GM19372 (cell line): ENCODE measurements around the gene VAT1L.

Experiments
- ATAC-seq: cut with Tn5 transposase; IDR thresholded peaks from one replicate; pipeline ENCODE4 v1.9.1; 2021; ENCODE audit warnings: mild to moderate bottlenecking, low read depth, moderate library complexity; ENCODE audit not compliant: unreplicated experiment

The VAT1L gene

DNA sequence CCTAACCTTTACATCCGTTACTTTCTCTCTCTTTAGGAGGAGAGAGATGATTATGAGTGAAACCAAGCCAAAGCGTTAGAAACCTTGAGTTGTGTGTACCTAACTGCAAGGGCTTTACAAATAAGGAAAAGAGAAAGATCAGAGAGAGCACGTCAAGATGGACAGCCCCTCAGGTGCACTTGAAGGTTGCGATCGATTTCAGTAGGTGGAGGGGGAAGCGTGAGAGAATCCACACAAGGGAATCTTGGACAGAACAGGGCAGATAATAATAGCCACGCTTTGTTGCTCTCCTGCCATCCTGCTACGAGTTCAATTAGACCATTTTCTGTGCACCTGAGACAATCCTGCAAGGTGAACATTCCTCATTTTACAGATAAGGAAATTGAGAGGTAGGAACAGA is 78.4 kb downstream of the VAT1L start:
- ATAC-seq: no peak

DNA sequence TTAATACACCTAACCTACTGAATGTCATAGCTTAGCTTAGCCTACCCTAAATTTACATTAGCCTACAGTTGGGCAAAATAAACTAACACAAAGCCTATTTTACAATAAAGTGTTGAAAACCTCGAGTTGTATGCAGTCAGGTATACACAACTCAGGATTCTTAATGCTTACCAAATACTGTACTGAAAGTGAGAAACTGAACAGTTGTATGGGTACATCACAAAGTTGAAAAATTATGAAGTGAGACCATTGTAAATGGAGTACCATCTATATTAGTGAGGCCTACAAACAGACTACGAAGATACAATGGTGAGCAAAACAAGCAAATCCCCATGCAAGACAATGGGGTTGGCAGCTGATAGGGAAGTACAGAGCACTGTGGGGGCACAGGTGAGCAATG is 79.7 kb downstream of the VAT1L start:
- ATAC-seq: peak; percentile 25

DNA sequence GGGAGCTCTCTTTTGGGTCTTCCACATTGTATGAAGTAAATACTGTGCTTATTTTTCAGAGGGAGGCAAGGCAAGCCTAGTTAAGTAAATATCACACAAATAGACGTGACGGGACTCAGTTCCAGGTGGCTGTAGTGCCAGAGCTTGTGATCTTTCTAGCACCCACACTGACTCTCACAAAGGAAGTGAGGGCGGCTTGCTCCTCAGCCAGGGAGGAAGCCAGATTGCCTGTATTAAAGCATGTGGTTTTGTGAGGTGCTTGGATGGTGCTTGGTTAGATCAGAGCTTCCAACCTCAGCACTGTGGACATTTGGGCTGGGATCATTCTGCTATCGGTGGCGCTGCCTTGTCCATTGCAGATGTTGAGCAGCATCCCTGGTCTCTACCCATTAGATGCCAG is 80.1 kb downstream of the VAT1L start:
- peak; percentile 91 for ATAC-seq

DNA sequence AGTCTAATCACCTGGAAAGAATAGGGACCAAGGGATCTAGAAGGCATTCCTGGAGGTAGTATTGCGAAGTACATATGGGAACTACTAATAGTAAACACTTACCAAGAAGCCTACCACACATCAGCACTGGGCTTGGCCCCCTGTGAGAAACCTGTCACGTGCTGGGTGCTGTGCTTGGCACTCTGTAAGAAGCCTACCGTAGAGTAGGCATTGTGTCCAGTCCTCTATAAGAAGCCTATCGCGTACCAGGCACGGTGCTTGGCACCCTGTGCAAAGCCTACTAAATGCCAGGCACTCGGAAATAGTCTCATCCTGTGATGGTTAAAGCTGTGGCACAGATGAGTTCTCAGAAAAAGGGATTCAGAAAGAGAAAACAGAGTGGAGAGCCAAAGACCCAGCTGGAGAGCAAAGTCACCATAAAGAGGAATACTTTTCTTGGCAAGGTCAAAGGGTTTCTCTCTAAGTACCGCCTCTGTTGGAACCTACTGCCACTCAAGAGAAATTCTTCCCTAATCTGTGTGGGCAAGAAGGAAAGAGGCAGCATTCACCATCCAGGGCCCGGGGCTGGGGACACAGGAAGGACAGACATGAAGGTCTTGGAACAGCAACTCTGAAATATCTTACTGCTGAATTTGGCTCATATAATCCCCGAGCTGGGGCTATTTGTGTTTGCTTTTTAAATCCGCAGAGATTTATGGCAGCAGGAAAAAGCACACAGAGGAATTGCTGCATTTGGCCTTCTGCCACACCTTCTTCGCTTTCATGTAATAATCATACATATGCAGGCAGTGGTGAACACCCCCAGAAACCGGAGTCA is 81.8 kb downstream of the VAT1L start:
- ATAC-seq: no peak

DNA sequence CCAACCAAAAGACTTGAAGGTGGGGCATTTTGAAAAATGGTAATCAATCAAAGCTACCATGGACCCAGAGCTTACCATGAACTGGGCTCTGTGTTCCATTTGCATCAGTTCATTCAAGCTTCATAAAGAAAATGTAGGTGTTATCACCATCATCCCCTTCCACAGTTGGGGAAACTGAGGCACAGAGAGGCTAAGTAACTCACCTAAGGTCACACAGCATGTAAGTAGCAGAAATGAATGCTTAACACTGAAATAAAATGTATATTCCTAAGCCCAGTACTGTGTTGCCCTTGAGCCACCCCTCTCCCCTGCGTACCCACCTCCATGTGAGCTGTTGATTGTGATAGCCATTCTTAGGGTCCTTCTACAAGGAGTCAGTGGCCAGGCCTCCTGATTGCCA is 83.6 kb downstream of the VAT1L start:
- ATAC-seq: no peak

DNA sequence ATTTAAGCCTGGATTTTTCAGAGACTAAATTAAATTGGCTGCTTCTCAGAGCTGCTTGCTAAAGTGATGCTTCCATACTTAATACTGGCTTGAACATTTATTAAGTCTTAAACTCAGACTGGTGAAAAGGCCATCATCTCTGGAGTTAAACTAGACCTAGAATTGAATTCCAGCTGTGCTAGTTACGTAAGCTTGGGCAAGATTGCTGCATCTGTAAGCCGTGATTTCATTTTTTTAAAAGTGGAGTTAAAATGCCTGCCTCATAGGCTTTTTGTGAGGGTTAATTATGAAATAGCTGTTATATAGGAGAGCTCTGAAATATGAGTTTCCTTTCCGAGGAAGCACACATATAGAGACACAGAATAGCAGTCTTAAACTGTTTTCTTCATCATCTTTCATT is 84.7 kb downstream of the VAT1L start:
- no peak for ATAC-seq

DNA sequence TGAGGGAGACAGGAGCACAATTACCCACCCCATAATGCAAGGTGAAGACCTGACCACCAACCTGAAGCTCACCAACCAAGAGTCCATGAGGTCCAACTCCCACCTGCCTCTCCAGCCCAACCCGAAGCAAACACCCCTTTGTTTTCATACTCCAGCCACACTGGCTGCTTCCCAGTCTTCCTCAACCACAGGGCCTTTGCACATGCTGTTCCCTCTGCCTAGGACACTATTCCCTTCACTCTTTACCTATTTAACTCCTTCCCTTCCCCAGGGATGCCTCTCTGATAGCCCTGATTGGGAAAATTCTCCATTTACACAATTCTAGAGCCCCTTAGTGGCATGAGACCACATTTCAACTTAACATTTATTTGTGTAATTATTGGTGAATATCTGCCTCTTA is 86.0 kb downstream of the VAT1L start:
- ATAC-seq: no peak

DNA sequence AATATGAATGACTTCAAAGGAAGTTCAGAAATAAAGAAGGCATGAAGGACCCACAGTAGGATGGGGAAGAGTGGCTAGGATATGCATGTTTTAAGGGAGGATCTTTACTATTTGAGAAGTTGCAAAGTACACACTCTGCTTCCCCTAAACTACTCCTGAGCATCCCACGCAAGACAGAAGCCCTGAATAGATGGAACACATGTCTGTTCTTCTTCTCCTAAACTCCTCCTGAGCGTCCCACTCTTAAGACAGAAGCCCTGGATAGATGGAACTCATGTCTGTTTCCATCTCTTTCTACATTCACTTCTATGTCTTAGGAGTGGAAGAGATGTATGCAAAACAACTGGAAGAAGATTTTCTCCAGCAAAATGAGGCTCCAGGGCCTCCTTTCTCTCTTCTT is 88.4 kb downstream of the VAT1L start:
- no peak for ATAC-seq

DNA sequence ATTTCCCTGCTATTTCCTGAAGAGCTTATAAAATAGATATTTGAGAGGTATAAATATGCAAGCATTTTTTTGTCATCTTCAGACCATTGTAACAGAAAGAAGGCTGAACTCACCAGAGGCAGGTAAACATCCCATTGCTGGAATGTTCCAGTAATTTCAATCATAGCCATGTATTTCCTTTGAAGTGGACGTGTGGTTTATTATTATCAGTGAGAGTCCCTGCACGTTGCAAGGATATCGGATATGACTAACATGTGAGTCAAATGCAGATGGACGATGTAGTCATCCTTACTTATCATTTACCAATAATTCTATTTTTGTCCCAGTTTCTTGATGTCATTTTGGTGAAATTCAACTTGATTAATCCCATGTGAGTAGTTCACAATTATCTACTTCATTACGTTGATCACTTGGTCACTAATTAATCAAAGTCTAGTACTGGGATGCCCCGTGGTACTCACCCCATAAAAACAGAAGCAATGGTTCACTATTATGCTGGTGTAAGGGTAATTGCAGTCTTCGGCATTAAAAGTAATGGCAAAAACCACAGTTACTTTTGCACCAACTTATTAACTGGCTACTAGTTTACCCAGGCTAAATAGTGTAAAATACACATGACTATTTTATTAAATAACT is 89.5 kb downstream of the VAT1L start:
- no peak for ATAC-seq

DNA sequence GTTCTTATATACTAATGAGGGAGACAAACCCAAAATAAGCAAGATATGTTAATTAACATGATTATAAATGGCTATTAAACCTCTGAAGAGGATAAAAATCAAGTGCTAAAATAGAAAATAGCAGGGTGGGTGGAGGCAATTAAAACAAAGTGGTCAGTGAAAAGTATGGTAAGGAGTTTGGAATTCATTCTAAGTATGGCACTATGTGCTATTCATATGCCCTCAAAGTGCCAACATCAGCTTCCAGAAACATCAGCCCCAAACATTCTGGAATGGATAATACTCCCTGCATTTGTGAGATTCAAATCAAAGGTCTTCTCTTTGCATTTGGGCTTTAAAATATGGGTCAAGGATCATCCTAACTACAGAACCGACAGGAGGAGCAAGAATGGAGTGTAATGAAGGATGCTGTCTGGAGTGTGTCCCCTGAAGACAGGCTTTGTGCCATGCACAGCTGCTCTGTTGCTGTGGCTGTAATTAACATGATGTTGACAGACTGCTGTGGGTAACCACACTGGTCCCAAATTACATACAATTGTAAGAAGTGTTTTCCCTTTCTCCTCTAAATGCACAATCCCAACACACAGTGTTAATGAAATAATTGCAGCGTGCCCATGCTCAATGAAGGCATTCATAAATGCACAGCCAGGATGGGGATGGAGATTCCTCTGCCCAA is 93.1 kb downstream of the VAT1L start:
- ATAC-seq: no peak

DNA sequence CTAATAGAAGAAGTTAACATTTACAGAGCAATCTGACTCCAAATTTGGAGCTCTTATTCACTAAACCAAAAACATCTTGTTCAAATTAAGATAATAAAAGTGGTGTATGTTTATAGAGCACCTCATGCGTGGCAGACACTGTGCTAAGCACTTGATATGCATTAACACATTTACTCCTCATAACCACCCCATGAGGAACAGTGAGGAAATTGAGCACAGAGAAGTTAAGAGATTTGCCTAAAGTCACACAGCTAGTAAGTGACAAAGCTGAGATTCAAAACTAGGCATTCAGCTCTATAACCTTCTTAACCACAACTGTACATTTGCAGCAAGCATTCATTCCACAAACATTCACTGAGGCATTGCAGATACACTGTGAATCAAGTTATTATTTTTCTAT is 94.0 kb downstream of the VAT1L start:
- ATAC-seq: no peak

DNA sequence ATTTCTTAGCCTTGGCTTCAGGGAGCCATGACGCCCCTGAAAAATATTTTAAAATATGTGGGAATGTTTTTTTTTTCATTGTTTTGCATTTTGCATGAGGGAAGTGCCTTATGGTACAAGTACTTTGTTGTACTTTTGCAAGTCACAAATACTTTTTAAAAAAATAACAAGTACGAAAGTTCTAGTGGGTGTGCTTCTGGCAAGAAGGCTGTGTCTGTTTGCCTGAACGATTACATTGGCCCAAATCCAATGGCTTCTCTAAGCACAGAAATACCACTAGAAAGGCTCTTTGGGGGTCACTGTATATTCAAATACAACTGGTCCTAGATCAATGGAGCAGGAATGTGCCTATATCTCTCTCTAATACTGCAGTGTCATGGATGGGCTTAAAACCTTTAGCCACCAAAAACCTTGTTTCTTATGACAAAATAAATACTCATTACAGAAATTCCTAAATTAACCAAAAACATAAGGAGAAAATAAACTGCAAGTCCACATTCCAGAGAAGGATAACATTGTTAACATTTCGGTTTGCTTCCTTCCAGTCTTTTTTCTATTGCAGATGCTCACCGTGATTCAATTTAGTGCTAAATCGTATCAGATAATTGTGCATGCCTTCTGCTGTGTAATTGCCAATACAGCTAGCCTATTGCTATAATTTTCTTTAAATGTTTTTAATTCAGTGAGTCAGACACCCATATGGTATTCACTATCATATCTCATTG is 97.4 kb downstream of the VAT1L start:
- no peak for ATAC-seq

DNA sequence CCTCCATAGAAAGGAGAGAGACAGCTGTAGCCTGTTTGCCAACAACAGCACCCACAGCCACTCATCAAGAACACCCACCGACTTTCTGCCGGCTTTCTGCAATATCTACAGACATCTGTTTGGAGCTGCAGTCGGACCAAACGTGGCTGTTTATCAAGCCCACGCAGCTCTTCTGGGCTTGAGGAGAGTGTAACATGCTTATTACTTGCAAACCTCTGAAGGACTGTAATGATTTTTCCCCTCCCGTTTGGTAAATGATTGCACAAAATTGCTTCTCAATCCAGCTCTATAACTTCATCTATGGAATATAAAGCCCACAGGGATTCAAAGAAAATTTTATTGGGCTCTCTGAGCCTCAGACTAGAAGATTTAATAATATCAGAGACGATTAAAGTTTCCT is 100.5 kb downstream of the VAT1L start:
- no peak for ATAC-seq

DNA sequence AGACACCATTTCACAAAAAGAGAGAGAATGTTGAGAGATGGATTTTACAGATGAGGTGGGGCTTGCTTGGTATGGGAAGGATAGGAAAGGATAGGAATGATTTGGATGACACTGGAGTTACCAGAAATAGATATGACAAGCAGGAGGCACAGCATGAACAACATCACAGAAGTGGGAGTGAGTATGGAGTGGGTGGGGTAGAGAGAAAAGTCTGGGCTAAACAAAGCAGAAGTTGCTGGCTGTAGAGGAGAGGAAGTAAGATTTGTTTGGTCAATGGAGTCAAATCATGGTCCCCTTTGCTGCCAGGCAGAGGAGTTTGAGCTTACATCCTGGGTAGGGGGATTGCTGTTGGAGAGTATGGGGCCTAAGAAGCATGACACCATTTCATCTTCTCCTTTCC is 101.7 kb downstream of the VAT1L start:
- ATAC-seq: no peak

DNA sequence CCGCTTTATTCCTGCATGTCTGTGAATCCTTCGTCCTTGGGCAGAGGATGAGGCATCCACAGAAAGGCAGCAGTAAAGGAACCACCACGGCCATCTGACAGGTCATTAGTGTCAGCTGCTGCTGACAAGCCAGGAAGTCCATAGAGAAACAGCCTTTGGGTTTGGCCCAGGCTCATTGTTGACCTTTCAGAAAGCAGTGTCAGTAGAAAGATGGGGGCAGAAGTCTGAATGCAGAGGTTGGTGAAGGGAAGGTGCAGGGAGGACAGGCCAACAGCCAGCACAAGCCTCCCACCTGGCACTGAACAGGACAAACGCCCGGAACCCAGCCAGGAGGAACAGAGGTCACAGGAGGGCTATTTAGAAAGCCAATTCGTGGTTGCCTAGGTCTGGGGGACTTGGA is 105.8 kb downstream of the VAT1L start:
- no peak for ATAC-seq

DNA sequence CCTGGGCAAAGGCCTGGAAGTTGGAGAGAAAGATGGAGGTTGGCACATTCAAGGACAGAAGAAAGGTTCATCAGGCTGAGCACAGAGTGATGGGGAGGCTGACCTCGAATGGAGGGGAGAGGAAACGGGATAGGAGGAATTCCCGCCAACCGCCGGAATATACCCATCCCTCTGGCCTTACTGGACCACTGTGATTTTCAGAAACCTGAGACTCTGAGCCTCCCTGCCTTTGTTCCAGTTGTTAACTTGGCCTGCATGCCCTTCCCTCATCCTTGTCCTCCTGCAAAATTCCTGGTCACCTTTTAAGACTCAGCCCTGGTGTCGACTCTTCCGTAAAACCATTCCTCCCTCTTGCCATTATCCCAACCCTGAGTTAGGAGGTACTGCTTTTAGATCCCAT is 107.6 kb downstream of the VAT1L start:
- ATAC-seq: no peak

DNA sequence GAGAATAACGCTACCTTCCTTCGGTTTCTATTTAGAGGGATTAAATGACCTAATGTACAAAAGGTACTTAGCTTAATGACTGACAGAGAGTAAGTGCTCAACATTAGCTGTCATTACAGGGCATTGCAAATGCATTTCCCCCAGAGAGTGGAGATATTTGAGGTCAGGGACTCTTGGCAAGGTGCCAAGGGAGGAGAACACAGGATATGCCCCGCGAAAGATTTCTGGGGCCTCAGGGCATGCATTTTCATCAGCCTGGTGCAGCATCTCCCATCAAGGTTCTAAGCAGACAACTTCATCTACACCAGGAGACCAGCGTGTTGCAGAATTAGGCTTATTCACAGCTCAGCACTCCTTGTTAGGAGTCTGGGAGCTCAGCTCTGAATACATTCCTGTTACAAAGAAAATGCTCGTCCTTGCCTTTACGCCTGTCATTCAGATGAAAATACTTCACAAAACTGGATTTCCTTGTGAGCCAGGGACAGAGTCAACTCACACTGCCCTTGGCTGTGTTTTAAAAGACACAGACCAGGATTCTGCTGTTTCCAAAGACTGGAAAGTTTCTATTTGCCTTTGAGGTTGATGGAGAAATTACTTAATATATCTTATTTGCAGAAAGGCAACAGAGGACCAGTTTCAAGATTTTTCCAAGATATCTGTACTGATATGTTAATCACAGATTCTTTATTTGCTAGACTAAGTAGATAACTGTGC is 108.2 kb downstream of the VAT1L start:
- ATAC-seq: no peak

DNA sequence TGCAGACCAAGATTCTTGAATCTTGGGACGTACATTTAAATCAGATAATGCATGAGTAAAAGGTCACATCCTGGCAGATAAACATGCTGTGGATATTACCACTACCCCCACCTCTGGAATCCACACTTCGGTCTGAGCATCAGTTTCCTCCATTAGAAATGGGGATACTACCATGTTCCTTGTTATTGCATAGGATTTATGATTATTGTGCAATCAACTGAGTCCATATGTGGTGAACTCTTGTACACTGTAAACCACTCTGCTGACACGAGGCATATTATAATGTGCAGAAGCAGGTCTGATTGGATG is 108.7 kb downstream of the VAT1L start:
- ATAC-seq: no peak

DNA sequence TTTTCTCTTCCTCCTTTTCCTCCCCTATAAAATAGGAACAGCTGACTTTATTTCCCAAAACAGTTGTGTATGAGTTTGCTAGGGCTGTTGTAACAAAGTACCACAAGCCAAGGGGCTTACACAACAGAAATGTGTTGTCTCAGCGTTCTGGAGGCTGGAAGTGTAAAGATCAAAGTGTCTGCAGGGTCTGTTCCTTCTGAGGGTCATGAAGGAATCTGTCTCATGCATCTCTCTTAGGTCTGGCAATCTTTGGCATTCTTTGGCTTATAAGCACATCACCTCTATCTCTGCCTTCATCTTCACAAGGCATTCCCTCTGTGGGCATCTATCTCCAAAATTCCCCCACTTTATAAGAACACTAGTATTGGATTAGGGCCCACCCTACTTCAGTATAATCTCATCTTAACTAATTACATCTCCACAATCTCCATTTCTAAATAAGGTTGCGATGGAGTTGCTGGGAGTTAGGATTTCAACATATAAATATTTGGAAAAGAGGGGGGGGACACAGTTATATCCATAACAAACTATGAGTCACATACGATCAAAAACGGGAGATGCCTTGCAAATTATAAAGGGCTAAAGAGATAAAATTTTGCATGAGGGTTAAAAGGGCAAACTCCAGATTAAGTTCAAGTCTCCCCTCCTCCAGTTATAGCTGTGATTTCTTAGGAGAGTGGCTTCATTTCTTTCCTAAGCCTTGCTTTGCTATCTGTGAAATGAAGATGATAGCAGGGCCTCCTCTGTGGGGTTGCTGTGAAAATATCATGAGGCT is 109.7 kb downstream of the VAT1L start:
- no peak for ATAC-seq

DNA sequence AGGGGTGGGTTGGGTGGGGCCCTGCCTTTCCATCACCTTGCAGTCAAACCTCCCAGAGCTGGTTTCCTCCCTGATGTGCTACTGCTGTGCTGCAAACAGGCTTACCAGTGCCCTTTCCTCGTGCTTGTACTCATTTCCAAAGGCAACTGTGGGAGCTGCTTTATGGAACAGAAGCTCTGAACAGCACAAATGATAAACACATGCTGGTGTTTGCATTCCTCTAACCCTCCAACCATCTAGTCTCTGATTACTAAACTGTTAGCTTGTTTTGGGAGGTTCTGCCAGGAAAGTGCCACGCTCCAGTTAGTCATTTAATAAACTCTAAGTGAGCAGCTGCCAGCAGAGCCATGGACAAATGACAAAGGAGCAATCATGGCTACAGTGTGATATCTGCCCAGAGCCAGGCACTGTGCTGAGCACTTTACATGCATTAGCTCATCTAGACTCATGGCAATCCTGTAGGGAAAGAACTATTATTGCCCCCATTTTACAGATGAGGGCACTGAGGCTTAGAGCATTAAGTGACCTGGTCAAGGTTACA is 110.4 kb downstream of the VAT1L start:
- ATAC-seq: no peak
